ENCODE data around the gene LRP2. TPM values are rescaled to one million over a fixed set of nuclear protein-coding genes. Genes with fewer than 3 reads are reported as not detected.

LRP2 gene
- total and polyA plus RNA-seq, 2 of the 8 experiments (the other 6 are each of a cell fraction or from before 2014, with no cell fraction given), result 2.0 to 2.9 TPM

- TF ChIP-seq CHD7 (IDR thresholded peaks at IDR 0.05; ENCODE audit: insufficient replicate concordance, low read length) (no peak), EP300 (IDR thresholded peaks at IDR 0.05; ENCODE audit: borderline replicate concordance in 1 of 2, low read depth in 2 of 2, low read length in 2 of 2) (no peak), SIX5 (IDR thresholded peaks at IDR 0.05; ENCODE audit: low read depth, low read length) (no peak), SP2 (IDR thresholded peaks at IDR 0.05; ENCODE audit: low read length) (no peak), E2F6 (IDR thresholded peaks at IDR 0.05) (no peak), POLR2AphosphoS5 (IDR thresholded peaks at IDR 0.05; ENCODE audit: low read depth, low read length) (no peak), YY1 (IDR thresholded peaks at IDR 0.05; ENCODE audit: low read depth, low read length) (no peak), SUZ12 (IDR thresholded peaks at IDR 0.05; ENCODE audit: low read length) (no peak), RFX5 (IDR thresholded peaks at IDR 0.05; ENCODE audit: borderline replicate concordance, low read depth, low read length) (no peak), CBX8 (IDR thresholded peaks at IDR 0.05; ENCODE audit: borderline replicate concordance, low read depth, low read length) (no peak)
Measured at GRCh38 chr2:169178364-169178763, 184.0 kb downstream of the LRP2 start (continued).

Measured in H1 (cell line).